Psoas muscle (tissue), 8 donors: ENCODE measurements around the gene GRB7. TPM values are rescaled to one million over a fixed set of nuclear protein-coding genes. Genes with fewer than 3 reads are reported as not detected.

Source experiments
- ATAC-seq, 4 donors: fragments of 200-7000 bp; cut with Tn5 transposase; one replicate each; pipeline ENCODE4 v1.9.1; 2020; ENCODE audit warnings: moderate library complexity in 3 of 4, mild to moderate bottlenecking in 2 of 4
- DNase-seq, 2 donors: peaks; one replicate each; pipeline ENCODE4 v3.0.0-alpha.2; 2020
- H3K27ac ChIP-seq: fragments of 200-600 bp; one replicate; pipeline ENCODE4 v1.8.0; 2022
- H3K27me3 ChIP-seq, 3 donors: fragments of 200-600 bp in 1 of 3; one replicate each; pipeline versions ENCODE4 v1.6.1 to v1.8.0; 2013 to 2022; ENCODE audit warnings: low read length in 2 of 3, mild to moderate bottlenecking in 2 of 3, moderate library complexity in 1 of 3; ENCODE audit not compliant: insufficient read depth in 3 of 3
- H3K36me3 ChIP-seq, 2 donors: fragments of 200-600 bp in 1 of 2; one replicate each; pipeline versions ENCODE4 v1.6.1 to v1.8.0; 2013 to 2022; ENCODE audit warnings: low read depth in 1 of 2, mild to moderate bottlenecking in 1 of 2, moderate library complexity in 1 of 2; ENCODE audit not compliant: insufficient read depth in 1 of 2
- H3K4me1 ChIP-seq: fragments of 200-600 bp; one replicate; pipeline ENCODE4 v1.8.0; 2022
- H3K4me3 ChIP-seq: fragments of 200-600 bp; one replicate; pipeline ENCODE4 v1.8.0; 2022; ENCODE audit warnings: mild to moderate bottlenecking
- H3K9me3 ChIP-seq: fragments of 200-600 bp; one replicate; pipeline ENCODE4 v1.8.0; 2022
- WGBS, 3 donors: extraction: QIAGEN DNeasy Blood & Tissue Kit; methylation state at CpG; one replicate each; pipeline versions ENCODE4 v1.1.6 to v1.1.7; 2013; 5-methylcytosine and 5-hydroxymethylcytosine counted together
- intact Hi-C, 2 donors: fragments of 100-400 bp; cut with DNase I; formaldehyde crosslinking; loops; one replicate each; pipeline versions ENCODE4 v1.11.0 to v1.14.2; 2022
- polyA plus RNA-seq, 3 donors: library from polyadenylated mRNA; stranded (reverse); fragments of 200-250 nt; gene quantifications; one replicate each; pipeline ENCODE4 v1.2.3, GENCODE V29; 2013
- total RNA-seq, 4 donors: library from RNA; stranded (reverse); fragmentation: NEBNext Ultra II Directional in 2 of 4; extraction: Animal tissue kit (Norgen Biotek cat#: 25700) in 2 of 4; gene quantifications; one replicate each; pipeline versions ENCODE4 v1.2.1 to v1.2.4, GENCODE V29; 2021 to 2023
- TF ChIP-seq, protein P1 (sequence below): fragments of 200-600 bp; IDR thresholded peaks from one replicate; pipeline ENCODE4 v1.8.0; 2022; ENCODE audit warnings: antibody characterized with exemption
- donor health status: healthy with polysubstance abuse.
- donor health status: DM: no; HTN: no; CAD: no; lungs with moderate emphysema.
- donor health status: Bipolar disorder and iron deficiency.
- donor health status: healthy.
- donor health status: DM: yes; HTN: yes; CAD: no.
- donor health status: DM: no; HTN: no; CAD: no.
- donor health status: DM: no; HTN: no; CAD: no.
- donor health status: DM: yes; HTN: yes; CAD: no.

GRB7 gene
- total and polyA plus RNA-seq, 7 donors = 0.06 to 0.69 TPM; not detected in 5

DNA sequence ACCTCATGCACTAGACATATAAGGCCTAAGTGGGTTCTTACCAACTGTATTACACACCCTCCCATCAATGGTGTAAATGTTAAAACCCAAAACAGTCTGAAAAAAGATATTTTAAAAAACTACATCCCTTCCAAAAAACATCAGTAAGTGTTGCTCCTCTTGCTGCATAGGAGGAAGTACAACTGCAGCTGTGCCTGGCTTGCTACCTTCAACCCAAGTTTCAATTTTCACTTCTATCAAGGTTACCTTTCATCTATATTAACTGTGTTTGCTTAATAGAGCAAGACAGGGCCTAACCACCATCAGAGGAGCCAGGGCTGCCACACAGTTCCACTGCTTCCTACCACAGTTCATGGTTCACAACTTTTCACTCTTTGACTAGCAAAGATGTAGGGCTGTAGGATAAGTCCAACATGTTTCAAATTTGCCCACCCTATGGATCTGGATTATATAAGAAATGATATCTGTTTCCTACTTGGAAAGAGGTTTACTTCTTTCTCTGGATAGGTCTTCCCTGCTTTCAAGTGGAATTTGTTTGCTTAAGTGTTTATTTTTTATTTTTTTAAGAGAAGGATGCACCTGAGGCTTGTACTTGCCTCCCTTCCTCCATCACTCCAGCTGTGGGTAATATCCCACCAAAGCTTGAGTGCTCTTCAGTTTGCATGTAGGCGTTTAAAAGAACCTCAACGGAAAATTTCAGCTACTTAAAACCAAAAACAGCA lies 56.7 kb downstream of the GRB7 start:
- no peaks in the 10 kb centered on the region for H3K9me3 ChIP-seq
- H3K4me1 ChIP-seq = no peaks in the 10 kb centered on the region
- H3K27ac ChIP-seq = no peak overlapping the region
- intact Hi-C loops = no loop called here
- WGBS, 3 donors = 78 to 89% (median 82%) methylated on average over 2 of the region's 2 CpGs
- no peaks in the 10 kb centered on the region for H3K36me3 ChIP-seq
- peaks cover 0 to 16% (median 11%) of the 10 kb centered on the region in 3 donors for H3K27me3 ChIP-seq
- H3K4me3 ChIP-seq = no peak overlapping the region
- ATAC-seq (no peak), DNase-seq (no peak)
- TF ChIP-seq, protein P1, sequence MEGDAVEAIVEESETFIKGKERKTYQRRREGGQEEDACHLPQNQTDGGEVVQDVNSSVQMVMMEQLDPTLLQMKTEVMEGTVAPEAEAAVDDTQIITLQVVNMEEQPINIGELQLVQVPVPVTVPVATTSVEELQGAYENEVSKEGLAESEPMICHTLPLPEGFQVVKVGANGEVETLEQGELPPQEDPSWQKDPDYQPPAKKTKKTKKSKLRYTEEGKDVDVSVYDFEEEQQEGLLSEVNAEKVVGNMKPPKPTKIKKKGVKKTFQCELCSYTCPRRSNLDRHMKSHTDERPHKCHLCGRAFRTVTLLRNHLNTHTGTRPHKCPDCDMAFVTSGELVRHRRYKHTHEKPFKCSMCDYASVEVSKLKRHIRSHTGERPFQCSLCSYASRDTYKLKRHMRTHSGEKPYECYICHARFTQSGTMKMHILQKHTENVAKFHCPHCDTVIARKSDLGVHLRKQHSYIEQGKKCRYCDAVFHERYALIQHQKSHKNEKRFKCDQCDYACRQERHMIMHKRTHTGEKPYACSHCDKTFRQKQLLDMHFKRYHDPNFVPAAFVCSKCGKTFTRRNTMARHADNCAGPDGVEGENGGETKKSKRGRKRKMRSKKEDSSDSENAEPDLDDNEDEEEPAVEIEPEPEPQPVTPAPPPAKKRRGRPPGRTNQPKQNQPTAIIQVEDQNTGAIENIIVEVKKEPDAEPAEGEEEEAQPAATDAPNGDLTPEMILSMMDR = no peak

Other genes with a start within 250 kb of the GRB7 start
- gene NEUROD2, start 130.0 kb upstream of the GRB7 start, total RNA-seq = not detected
- gene NEUROD2, start 130.0 kb upstream of the GRB7 start, polyA plus RNA-seq = under 1 TPM in 1 of 3 donors, not detected in 2; 0.01 TPM
- gene PPP1R1B, start 111.0 kb upstream of the GRB7 start, total RNA-seq = under 1 TPM in 3 of 4 donors, not detected in 1; 0.21 to 0.42 (median 0.23) TPM
- gene PPP1R1B, start 111.0 kb upstream of the GRB7 start, polyA plus RNA-seq = 1 to 10 TPM in 1 of 3 donors, under 1 TPM in 2; 0.10 to 1.6 (median 0.35) TPM
- gene STARD3, start 100.8 kb upstream of the GRB7 start, total RNA-seq = 10 to 100 TPM; 22.5 to 32.6 (median 26.1) TPM
- 10 to 100 TPM; 33.0 to 62.8 (median 47.9) TPM for gene STARD3, start 100.8 kb upstream of the GRB7 start, polyA plus RNA-seq
- 1,000 to 10,000 TPM; 3,389 to 5,818 (median 3,842) TPM for gene TCAP, start 72.6 kb upstream of the GRB7 start, total RNA-seq
- gene TCAP, start 72.6 kb upstream of the GRB7 start, polyA plus RNA-seq = 1,000 to 10,000 TPM; 2,116 to 7,047 (median 2,671) TPM
- 10 to 100 TPM in 2 of 4 donors, 1 to 10 TPM in 2; 5.9 to 15.3 (median 11.8) TPM for gene PNMT, start 69.5 kb upstream of the GRB7 start, total RNA-seq
- gene PNMT, start 69.5 kb upstream of the GRB7 start, polyA plus RNA-seq = 10 to 100 TPM in 1 of 3 donors, 1 to 10 TPM in 2; 6.0 to 13.0 (median 6.8) TPM
- gene PGAP3, start 49.9 kb upstream of the GRB7 start, total RNA-seq = 1 to 10 TPM; 4.5 to 7.9 (median 6.7) TPM
- gene PGAP3, start 49.9 kb upstream of the GRB7 start, polyA plus RNA-seq = 1 to 10 TPM; 1.4 to 4.2 (median 3.3) TPM
- 10 to 100 TPM; 20.4 to 24.9 (median 21.1) TPM for gene ERBB2, start 37.9 kb upstream of the GRB7 start, total RNA-seq
- 10 to 100 TPM in 1 of 3 donors, 1 to 10 TPM in 2; 4.0 to 11.1 (median 9.2) TPM for gene ERBB2, start 37.9 kb upstream of the GRB7 start, polyA plus RNA-seq
- gene MIEN1, start 7.4 kb upstream of the GRB7 start, total RNA-seq = 10 to 100 TPM; 28.2 to 44.3 (median 36.2) TPM
- 10 to 100 TPM; 42.6 to 83.9 (median 63.5) TPM for gene MIEN1, start 7.4 kb upstream of the GRB7 start, polyA plus RNA-seq
- under 1 TPM; 0.12 to 0.82 (median 0.57) TPM for gene IKZF3, start 126.4 kb downstream of the GRB7 start, total RNA-seq
- under 1 TPM; 0.01 to 0.14 (median 0.03) TPM for gene IKZF3, start 126.4 kb downstream of the GRB7 start, polyA plus RNA-seq
- not detected for gene ZPBP2, start 130.3 kb downstream of the GRB7 start, total RNA-seq
- gene ZPBP2, start 130.3 kb downstream of the GRB7 start, polyA plus RNA-seq = not detected
- 1 to 10 TPM in 1 of 4 donors, under 1 TPM in 3; 0.54 to 3.6 (median 0.93) TPM for gene GSDMB, start 180.7 kb downstream of the GRB7 start, total RNA-seq
- gene GSDMB, start 180.7 kb downstream of the GRB7 start, polyA plus RNA-seq = 1 to 10 TPM in 1 of 3 donors, under 1 TPM in 2; 0.77 to 1.1 (median 1.00) TPM
- 10 to 100 TPM; 16.9 to 25.1 (median 22.0) TPM for gene ORMDL3, start 189.7 kb downstream of the GRB7 start, total RNA-seq
- 10 to 100 TPM; 18.7 to 66.9 (median 23.6) TPM for gene ORMDL3, start 189.7 kb downstream of the GRB7 start, polyA plus RNA-seq
- not detected for gene LRRC3C, start 189.8 kb downstream of the GRB7 start, total RNA-seq
- gene LRRC3C, start 189.8 kb downstream of the GRB7 start, polyA plus RNA-seq = under 1 TPM in 1 of 3 donors, not detected in 2; 0.04 TPM
- under 1 TPM in 2 of 4 donors, not detected in 2; 0.24 to 0.32 TPM for gene GSDMA, start 225.1 kb downstream of the GRB7 start, total RNA-seq
- under 1 TPM in 2 of 3 donors, not detected in 1; 0.03 to 0.06 TPM for gene GSDMA, start 225.1 kb downstream of the GRB7 start, polyA plus RNA-seq
- gene PSMD3, start 242.9 kb downstream of the GRB7 start, total RNA-seq = 100 to 1,000 TPM; 137 to 253 (median 220) TPM
- gene PSMD3, start 242.9 kb downstream of the GRB7 start, polyA plus RNA-seq = 100 to 1,000 TPM; 168 to 392 (median 234) TPM